Vein endothelial cell (primary cell): ENCODE data around the gene ZNF670. TPM values are rescaled to one million over a fixed set of nuclear protein-coding genes. Genes with fewer than 3 reads are reported as not detected.

Experiments used
- total RNA-seq: library from RNA; depleted of rRNA; stranded (reverse); fragments of >200 nt; gene quantifications from 2 replicates; pipeline ENCODE4 v1.2.3, GENCODE V29; 2012

ZNF670 gene
- total RNA-seq: 4.6 and 5.8 TPM in 2 replicates

DNA sequence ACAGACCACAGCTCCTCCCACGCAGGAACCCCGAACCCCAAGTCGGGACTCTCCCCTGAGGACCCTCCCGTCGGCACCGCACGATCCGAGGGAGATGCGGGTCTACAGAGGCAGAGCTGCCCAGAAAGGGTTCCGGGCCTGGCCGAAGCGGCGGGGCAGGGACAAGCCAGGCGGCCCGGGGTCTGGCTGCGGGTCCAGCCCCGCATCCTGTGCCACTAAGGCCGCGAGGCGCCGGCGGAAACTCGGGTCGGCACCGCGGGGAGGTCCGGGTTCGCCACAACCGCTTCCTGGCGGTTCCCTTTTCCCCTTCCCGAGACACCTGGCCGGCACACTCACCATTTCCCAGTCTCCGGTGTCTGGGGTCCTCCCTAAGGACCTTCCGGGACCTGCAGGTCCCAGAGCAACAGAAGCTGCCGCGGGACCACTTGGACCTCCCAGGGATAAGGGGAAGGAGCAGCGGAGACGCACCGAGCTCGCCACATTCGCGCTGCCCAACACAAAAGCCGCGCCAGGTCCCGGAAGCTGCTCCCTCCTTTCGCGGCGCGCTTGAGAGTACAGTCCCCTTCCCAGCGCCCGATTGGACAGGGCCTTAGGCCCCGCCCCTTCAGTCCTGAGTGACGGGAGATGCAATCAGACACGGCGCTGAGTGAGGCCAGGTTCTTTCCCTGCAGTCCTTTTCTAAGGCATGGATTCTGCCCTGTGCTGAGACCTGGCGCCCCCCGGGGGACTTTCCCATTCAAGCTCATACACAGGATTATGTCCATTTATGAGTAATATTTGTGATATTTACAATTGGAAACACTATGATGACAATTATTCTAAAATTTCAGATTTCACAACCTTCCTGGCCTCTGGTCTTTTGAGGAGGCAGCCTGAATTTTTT, at the start of gene ZNF670:
TSS of gene ZNF670 (minus strand) at position 554 of the 883 bp plus-strand sequence. CDS start at position 339, 215 bp downstream.

GRCh38 chr1:247103859-247104591, 25.4 kb upstream of the ZNF670 start, which contains the start of gene ZNF669:
ZNF669 (minus strand) TSS chr1:247104356; CDS start chr1:247104199, 157 bp downstream.

Other genes with a start within 250 kb of the ZNF670 start
- 35.6 and 46.3 TPM in 2 replicates for gene AHCTF1, start 146.9 kb downstream of the ZNF670 start, total RNA-seq
- gene ZNF695, start 70.8 kb downstream of the ZNF670 start, total RNA-seq: 0.98 and 3.0 TPM in 2 replicates
- 11.4 and 14.2 TPM in 2 replicates for gene ZNF669, start 25.5 kb upstream of the ZNF670 start, total RNA-seq
- 73.5 and 79.6 TPM in 2 replicates for gene ZNF124, start 93.2 kb upstream of the ZNF670 start, total RNA-seq
- gene VN1R5, start 177.3 kb upstream of the ZNF670 start, total RNA-seq: not detected in 2 replicates